Liver (tissue), 9 donors: ENCODE measurements around the gene SELENOP. TPM values are rescaled to one million over a fixed set of nuclear protein-coding genes. Genes with fewer than 3 reads are reported as not detected.

ENCODE experiments used
- DNase-seq: peaks from one replicate; pipeline ENCODE4 v3.0.0-alpha.2; 2017; ENCODE audit warnings: low spot score
- H3K27ac ChIP-seq, 2 donors: one replicate each; pipeline ENCODE4 v1.7.0; 2013; ENCODE audit warnings: inconsistent platforms in 2 of 2, low read length in 2 of 2, control low read depth in 1 of 2, low read depth in 1 of 2, mild to moderate bottlenecking in 1 of 2
- H3K27me3 ChIP-seq, 4 donors: one replicate each; pipeline versions ENCODE4 v1.6.1 to v1.7.0; 2013; ENCODE audit warnings: low read length in 3 of 4, inconsistent platforms in 1 of 4, mild to moderate bottlenecking in 1 of 4, moderate library complexity in 1 of 4; ENCODE audit not compliant: control insufficient read depth in 4 of 4, insufficient read depth in 4 of 4
- H3K36me3 ChIP-seq, 4 donors: one replicate each; pipeline versions ENCODE4 v1.6.1 to v1.7.0; 2013; ENCODE audit warnings: low read length in 3 of 4, mild to moderate bottlenecking in 3 of 4, low read depth in 1 of 4, moderate library complexity in 1 of 4; ENCODE audit not compliant: control insufficient read depth in 4 of 4, insufficient read depth in 3 of 4
- H3K4me1 ChIP-seq, 4 donors: one replicate each; pipeline versions ENCODE4 v1.6.1 to v1.7.0; 2013; ENCODE audit warnings: low read length in 3 of 4, mild to moderate bottlenecking in 3 of 4, moderate library complexity in 1 of 4; ENCODE audit not compliant: control insufficient read depth in 4 of 4, insufficient read depth in 4 of 4
- H3K4me3 ChIP-seq, 3 donors: one replicate each; pipeline versions ENCODE4 v1.6.1 to v1.7.0; 2013; ENCODE audit warnings: low read length in 3 of 3, control low read depth in 1 of 3, low read depth in 1 of 3, mild to moderate bottlenecking in 1 of 3
- H3K9ac ChIP-seq, 2 donors: one replicate each; pipeline ENCODE4 v1.7.0; 2013; ENCODE audit warnings: low read length in 2 of 2, mild to moderate bottlenecking in 2 of 2, moderate library complexity in 2 of 2, control low read depth in 1 of 2, low read depth in 1 of 2
- H3K9me3 ChIP-seq, 4 donors: one replicate each; pipeline versions ENCODE4 v1.6.1 to v1.7.0; 2013; ENCODE audit warnings: low read length in 3 of 4; ENCODE audit not compliant: control insufficient read depth in 4 of 4
- ATF3 ChIP-seq: IDR thresholded peaks from 2 replicates; pipeline ENCODE4 v1.6.1; 2016; ENCODE audit warnings: antibody characterized with exemption
- CTCF ChIP-seq: fragments of 150-350 bp; IDR thresholded peaks from 2 replicates; pipeline ENCODE4 v1.5.1; 2017; ENCODE audit warnings: improper control_type of control experiment, low read depth, low read length; ENCODE audit not compliant: missing input control
- EGR1 ChIP-seq, 2 donors: IDR thresholded peaks; 2 replicates each; pipeline ENCODE4 v1.6.1; 2016 to 2018; ENCODE audit warnings: antibody characterized with exemption in 2 of 2, low read depth in 2 of 2
- FOXA1 ChIP-seq: IDR thresholded peaks from 2 replicates; pipeline ENCODE4 v1.6.1; 2016; ENCODE audit warnings: antibody characterized with exemption
- FOXA2 ChIP-seq: IDR thresholded peaks from 2 replicates; pipeline ENCODE4 v1.6.1; 2016; ENCODE audit warnings: antibody characterized with exemption
- GABPA ChIP-seq, 2 donors: IDR thresholded peaks in 1 of 2; conservative IDR thresholded peaks in 1 of 2; 2 replicates each; pipeline ENCODE4 v1.6.1; 2016; ENCODE audit warnings: antibody characterized with exemption in 2 of 2, mild to moderate bottlenecking in 1 of 2, moderate library complexity in 1 of 2
- HNF4A ChIP-seq, 2 donors: conservative IDR thresholded peaks; 2 replicates each; pipeline ENCODE4 v1.6.1; 2016; ENCODE audit warnings: antibody characterized with exemption in 2 of 2, mild to moderate bottlenecking in 2 of 2
- HNF4G ChIP-seq: IDR thresholded peaks from 2 replicates; pipeline ENCODE4 v1.6.1; 2016; ENCODE audit warnings: antibody characterized with exemption
- MAX ChIP-seq: IDR thresholded peaks from 2 replicates; pipeline ENCODE4 v1.6.1; 2016; ENCODE audit warnings: antibody characterized with exemption
- NR2F2 ChIP-seq: IDR thresholded peaks from 2 replicates; pipeline ENCODE4 v1.6.1; 2016; ENCODE audit warnings: antibody characterized with exemption
- RAD21 ChIP-seq, 2 donors: IDR thresholded peaks; 2 replicates each; pipeline ENCODE4 v1.6.1; 2016; ENCODE audit warnings: antibody characterized with exemption in 2 of 2, mild to moderate bottlenecking in 2 of 2
- REST ChIP-seq: IDR thresholded peaks from 2 replicates; pipeline ENCODE4 v1.6.1; 2016; ENCODE audit warnings: antibody characterized with exemption, mild to moderate bottlenecking
- RXRA ChIP-seq, 2 donors: IDR thresholded peaks; 2 replicates each; pipeline ENCODE4 v1.6.1; 2017 to 2018; ENCODE audit warnings: antibody characterized with exemption in 2 of 2, mild to moderate bottlenecking in 1 of 2
- SP1 ChIP-seq: IDR thresholded peaks from 2 replicates; pipeline ENCODE4 v1.6.1; 2018; ENCODE audit warnings: antibody characterized with exemption, mild to moderate bottlenecking
- TAF1 ChIP-seq: conservative IDR thresholded peaks from 2 replicates; pipeline ENCODE4 v1.6.1; 2016; ENCODE audit warnings: antibody characterized with exemption, mild to moderate bottlenecking
- YY1 ChIP-seq: IDR thresholded peaks from 2 replicates; pipeline ENCODE4 v1.6.1; 2016; ENCODE audit warnings: antibody characterized with exemption, mild to moderate bottlenecking
- ZBTB33 ChIP-seq: IDR thresholded peaks from 2 replicates; pipeline ENCODE4 v1.6.1; 2016; ENCODE audit warnings: antibody characterized with exemption
- WGBS: extraction: QIAGEN DNeasy Blood & Tissue Kit; methylation state at CpG from one replicate; pipeline ENCODE4 v1.1.7; 2013; 5-methylcytosine and 5-hydroxymethylcytosine counted together
- polyA plus RNA-seq, 2 donors: library from polyadenylated mRNA; stranded (reverse) in 1 of 2; unstranded in 1 of 2; fragments of 200-250 nt in 1 of 2; fragments of >200 nt in 1 of 2; fragmentation: Nextera tagmentation in 1 of 2; extraction: Ambion mirVana in 1 of 2; gene quantifications; one replicate each; pipeline versions ENCODE4 v1.2.1 to v1.2.3, GENCODE V29; 2013 to 2015
- total RNA-seq, 2 donors: library from RNA; depleted of rRNA; stranded (reverse); fragments of >200 nt; gene quantifications; one replicate each; pipeline ENCODE4 v1.2.3, GENCODE V29; 2014
- donor health status: healthy.
- donor health status: healthy.
- donor health status: healthy.
- donor health status: healthy.
- donor health status: healthy.

The SELENOP gene
- total and polyA plus RNA-seq, 4 donors, result 880 to 1,788 (median 1,360) TPM

GRCh38 chr5:42804717-42805339, 6.9 kb downstream of the SELENOP start:
- H3K4me3 ChIP-seq, result no peak overlapping the region
- TF ChIP-seq FOXA2 (no peak), FOXA1 (no peak), ATF3 (no peak), ZBTB33 (no peak), EGR1 (IDR thresholded peaks at IDR 0.05; ENCODE audit: low read depth in 2 of 2) (no peak), GABPA (IDR thresholded peaks at IDR 0.05 in 1 of 2, conservative IDR thresholded peaks at IDR 0.05 in 1 of 2) (no peak), MAX (no peak), RAD21 (IDR thresholded peaks at IDR 0.05) (no peak), NR2F2 (no peak), REST (no peak), HNF4A (conservative IDR thresholded peaks at IDR 0.05) (no peak), RXRA (IDR thresholded peaks at IDR 0.05) (no peak), HNF4G (no peak)
- no peaks in the 10 kb centered on the region for H3K27me3 ChIP-seq
- H3K9me3 ChIP-seq, result no peaks in the 10 kb centered on the region
- no peak overlapping the region for H3K27ac ChIP-seq
- peaks cover 11 to 62% (median 53%) of the 10 kb centered on the region in 4 donors for H3K36me3 ChIP-seq
- peak overlapping the region in 1 of 2 donors; percentile 27 for H3K9ac ChIP-seq
- 85% methylated on average over 4 of the region's 4 CpGs for WGBS
- DNase-seq, result no peak
- H3K4me1 ChIP-seq, result peaks cover 2 to 27% (median 15%) of the 10 kb centered on the region in 4 donors

GRCh38 chr5:42801516-42802166, 10.1 kb downstream of the SELENOP start:
- Histone ChIP-seq H3K27ac (no peak overlapping the region), H3K27me3 (no peaks in the 10 kb centered on the region), H3K4me1 (peaks cover 2 to 13% (median 6%) of the 10 kb centered on the region in 4 donors), H3K4me3 (no peak overlapping the region), H3K9ac (no peak overlapping the region), H3K36me3 (peaks cover 9 to 54% (median 47%) of the 10 kb centered on the region in 4 donors), H3K9me3 (no peaks in the 10 kb centered on the region)
- no peak for DNase-seq
- 80% methylated on average over 6 of the region's 6 CpGs for WGBS
- TF ChIP-seq RXRA (IDR thresholded peaks at IDR 0.05), result no peak
- TF ChIP-seq FOXA1, result no peak
- TF ChIP-seq FOXA2, result no peak
- TF ChIP-seq CTCF, result no peak
- TF ChIP-seq REST, result no peak
- TF ChIP-seq GABPA (IDR thresholded peaks at IDR 0.05 in 1 of 2, conservative IDR thresholded peaks at IDR 0.05 in 1 of 2), result no peak
- no peak for TF ChIP-seq TAF1
- no peak for TF ChIP-seq YY1
- no peak for TF ChIP-seq HNF4A (conservative IDR thresholded peaks at IDR 0.05)
- TF ChIP-seq HNF4G, result no peak
- TF ChIP-seq SP1, result no peak
